Trophoblast cell (in vitro differentiated cells and primary cell): ENCODE measurements around the gene GALNT18.

Experiments used
- DNase-seq, 2 donors: peaks; one replicate each; pipeline ENCODE4 v3.0.0-alpha.2; 2016
- H2AFZ ChIP-seq: 2 replicates; pipeline ENCODE4 v1.6.1; 2013; ENCODE audit warnings: low read length, moderate library complexity, mild to moderate bottlenecking; ENCODE audit not compliant: insufficient read depth, poor library complexity
- H2AK5ac ChIP-seq: 2 replicates; pipeline ENCODE4 v1.6.1; 2013; ENCODE audit warnings: mild to moderate bottlenecking, low read length
- H2BK120ac ChIP-seq: 2 replicates; pipeline ENCODE4 v1.6.1; 2013; ENCODE audit warnings: low read length, mild to moderate bottlenecking, moderate library complexity; ENCODE audit not compliant: insufficient read depth, poor library complexity
- H2BK12ac ChIP-seq: 2 replicates; pipeline ENCODE4 v1.6.1; 2013; ENCODE audit warnings: mild to moderate bottlenecking, low read length, moderate library complexity
- H2BK5ac ChIP-seq: 2 replicates; pipeline ENCODE4 v1.6.1; 2013; ENCODE audit warnings: low read length, low read depth, moderate library complexity, mild to moderate bottlenecking; ENCODE audit not compliant: poor library complexity
- H3K14ac ChIP-seq: 2 replicates; pipeline ENCODE4 v1.6.1; 2013; ENCODE audit warnings: mild to moderate bottlenecking, low read length
- H3K18ac ChIP-seq: 2 replicates; pipeline ENCODE4 v1.6.1; 2013; ENCODE audit warnings: mild to moderate bottlenecking, low read length
- H3K23ac ChIP-seq: 2 replicates; pipeline ENCODE4 v1.6.1; 2013; ENCODE audit warnings: low read length
- H3K27ac ChIP-seq: 2 replicates; pipeline ENCODE4 v1.5.1; 2013; ENCODE audit warnings: low read depth, mild to moderate bottlenecking, inconsistent platforms, low read length, moderate library complexity
- H3K27me3 ChIP-seq: 2 replicates; pipeline ENCODE4 v1.6.1; 2013; ENCODE audit warnings: inconsistent platforms, mild to moderate bottlenecking, low read length, moderate library complexity; ENCODE audit not compliant: insufficient read depth
- H3K36me3 ChIP-seq, 2 experiments: 1 replicate in 1 of 2; 2 replicates in 1 of 2; pipeline ENCODE4 v1.6.1; 2013; ENCODE audit warnings: low read length in 2 of 2, mild to moderate bottlenecking in 2 of 2, moderate library complexity in 1 of 2; ENCODE audit not compliant: insufficient read depth in 2 of 2, control insufficient read depth in 1 of 2
- H3K4ac ChIP-seq: 2 replicates; pipeline ENCODE4 v1.6.1; 2013; ENCODE audit warnings: low read depth, mild to moderate bottlenecking, low read length, moderate library complexity
- H3K4me1 ChIP-seq, 2 experiments: 1 replicate in 1 of 2; 2 replicates in 1 of 2; pipeline ENCODE4 v1.6.1; 2013; ENCODE audit warnings: low read length in 2 of 2, mild to moderate bottlenecking in 2 of 2, moderate library complexity in 1 of 2; ENCODE audit not compliant: insufficient read depth in 2 of 2, control insufficient read depth in 1 of 2
- H3K4me2 ChIP-seq: 2 replicates; pipeline ENCODE4 v1.6.1; 2013; ENCODE audit warnings: inconsistent platforms, mild to moderate bottlenecking, low read length, moderate library complexity
- H3K4me3 ChIP-seq: 2 replicates; pipeline ENCODE4 v1.5.1; 2013; ENCODE audit warnings: mild to moderate bottlenecking, low read depth, low read length, inconsistent platforms
- H3K79me1 ChIP-seq: one replicate; pipeline ENCODE4 v1.6.1; 2013; ENCODE audit warnings: low read length
- H3K79me2 ChIP-seq: 2 replicates; pipeline ENCODE4 v1.6.1; 2013; ENCODE audit warnings: low read length, mild to moderate bottlenecking; ENCODE audit not compliant: control insufficient read depth, insufficient read depth, poor library complexity
- H3K9ac ChIP-seq: 2 replicates; pipeline ENCODE4 v1.6.1; 2013; ENCODE audit warnings: mild to moderate bottlenecking, low read length
- H3K9me3 ChIP-seq: 2 replicates; pipeline ENCODE4 v1.6.1; 2013; ENCODE audit warnings: low read depth, mild to moderate bottlenecking, control low read depth, inconsistent platforms, low read length; ENCODE audit not compliant: insufficient read depth
- H4K12ac ChIP-seq: 2 replicates; pipeline ENCODE4 v1.6.1; 2013; ENCODE audit warnings: low read depth, mild to moderate bottlenecking, low read length, moderate library complexity
- H4K8ac ChIP-seq: 2 replicates; pipeline ENCODE4 v1.6.1; 2013; ENCODE audit warnings: low read depth, mild to moderate bottlenecking, low read length, moderate library complexity
- H4K91ac ChIP-seq: one replicate; pipeline ENCODE4 v1.6.1; 2013; ENCODE audit warnings: low read depth, mild to moderate bottlenecking, low read length, moderate library complexity
- WGBS: extraction: QIAGEN DNeasy Blood & Tissue Kit; methylation state at CpG from one replicate; pipeline ENCODE4 v1.1.7; 2013; ENCODE audit warnings: missing lambda C conversion rate; ENCODE audit not compliant: insufficient read length, insufficient coverage; ENCODE audit errors: extremely low coverage; 5-methylcytosine and 5-hydroxymethylcytosine counted together

GALNT18 gene

DNA sequence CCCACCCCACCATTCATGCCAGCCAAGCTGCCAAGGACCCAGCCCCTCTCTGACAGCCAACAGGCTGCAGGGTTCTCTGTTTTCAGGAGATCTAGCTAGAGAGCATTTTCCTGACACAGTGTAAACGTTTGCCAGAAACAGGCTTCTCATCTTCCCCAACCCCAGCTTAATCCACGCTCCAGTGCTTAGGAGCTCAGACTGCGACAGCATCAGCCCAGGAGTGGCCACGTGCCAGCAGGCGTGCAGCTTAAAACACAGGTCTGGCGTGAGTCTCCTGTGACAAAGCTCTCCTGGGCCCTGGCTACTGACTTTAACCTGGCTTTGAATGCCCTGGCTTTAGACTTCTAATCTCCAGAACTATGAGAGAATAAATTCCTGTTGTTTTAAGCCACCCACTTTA is 66.6 kb downstream of the GALNT18 start:
- Histone ChIP-seq H3K36me3 (no peaks in the 10 kb centered on the region), H3K9me3 (peaks cover under 1% of the 10 kb centered on the region), H3K79me1 (no peaks in the 10 kb centered on the region), H4K12ac (no peak overlapping the region), H2AFZ (no peak overlapping the region), H3K4me1 (no peaks in the 10 kb centered on the region), H3K4me3 (no peak overlapping the region), H3K9ac (no peak overlapping the region), H3K4me2 (no peak overlapping the region), H3K18ac (no peak overlapping the region), H3K27ac (no peak overlapping the region), H2BK5ac (no peak overlapping the region), H2BK120ac (no peak overlapping the region), H2BK12ac (no peak overlapping the region), H2AK5ac (no peak overlapping the region), H3K79me2 (no peaks in the 10 kb centered on the region), H3K14ac (no peak overlapping the region), H4K91ac (no peak overlapping the region), H3K23ac (no peak overlapping the region), H3K4ac (no peak overlapping the region), H4K8ac (no peak overlapping the region), H3K27me3 (no peaks in the 10 kb centered on the region)
- DNase-seq = no peak
- WGBS = no CpG with 5 or more reads among the region's 6 CpGs

DNA sequence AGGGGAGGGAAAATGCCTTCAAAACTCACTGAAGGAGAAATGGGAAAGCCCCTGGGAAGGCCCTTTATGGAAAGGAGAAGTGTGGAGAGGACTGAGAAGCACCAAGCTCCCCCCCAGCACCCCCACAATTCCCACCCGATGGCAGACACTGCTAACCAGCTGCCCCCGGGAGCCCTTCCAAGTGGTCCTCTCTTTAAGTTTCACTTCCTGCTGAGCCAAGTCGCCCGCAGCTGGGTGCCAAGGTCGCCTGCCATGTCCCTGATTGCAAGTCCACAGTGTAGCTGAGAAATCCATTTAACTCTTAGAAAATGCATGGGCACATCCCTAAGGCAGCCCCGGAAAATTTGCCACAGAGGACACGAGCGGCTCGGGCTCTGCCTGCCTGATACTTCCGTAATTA is 68.2 kb downstream of the GALNT18 start:
- no peak overlapping the region for H2BK120ac ChIP-seq
- H3K9me3 ChIP-seq = peaks cover 1% of the 10 kb centered on the region
- H2AFZ ChIP-seq = no peak overlapping the region
- no peaks in the 10 kb centered on the region for H3K79me1 ChIP-seq
- no peak overlapping the region for H2BK5ac ChIP-seq
- H3K27ac ChIP-seq = no peak overlapping the region
- no peak overlapping the region for H3K4ac ChIP-seq
- H3K4me3 ChIP-seq = no peak overlapping the region
- H3K4me1 ChIP-seq = no peaks in the 10 kb centered on the region
- H3K14ac ChIP-seq = no peak overlapping the region
- H2BK12ac ChIP-seq = no peak overlapping the region
- H3K9ac ChIP-seq = no peak overlapping the region
- H4K91ac ChIP-seq = no peak overlapping the region
- no peak overlapping the region for H2AK5ac ChIP-seq
- H4K12ac ChIP-seq = no peak overlapping the region
- no peaks in the 10 kb centered on the region for H3K27me3 ChIP-seq
- no CpG with 5 or more reads among the region's 10 CpGs for WGBS
- no peak overlapping the region for H3K18ac ChIP-seq
- DNase-seq = no peak
- H3K4me2 ChIP-seq = no peak overlapping the region
- H3K23ac ChIP-seq = no peak overlapping the region
- H3K36me3 ChIP-seq = no peaks in the 10 kb centered on the region
- H3K79me2 ChIP-seq = no peaks in the 10 kb centered on the region
- H4K8ac ChIP-seq = no peak overlapping the region

GRCh38 chr11:11552529-11553087 is 69.2 kb downstream of the GALNT18 start:
- no peaks in the 10 kb centered on the region for H3K79me1 ChIP-seq
- H4K8ac ChIP-seq = no peak overlapping the region
- H2BK12ac ChIP-seq = no peak overlapping the region
- no peak for DNase-seq
- H3K79me2 ChIP-seq = no peaks in the 10 kb centered on the region
- no peak overlapping the region for H3K4me2 ChIP-seq
- no peak overlapping the region for H3K23ac ChIP-seq
- no peak overlapping the region for H2AK5ac ChIP-seq
- no peaks in the 10 kb centered on the region for H3K4me1 ChIP-seq
- no peak overlapping the region for H3K9ac ChIP-seq
- H3K36me3 ChIP-seq = no peaks in the 10 kb centered on the region
- H3K4ac ChIP-seq = no peak overlapping the region
- H3K27ac ChIP-seq = no peak overlapping the region
- no peak overlapping the region for H2BK120ac ChIP-seq
- no peak overlapping the region for H3K18ac ChIP-seq
- H3K9me3 ChIP-seq = peaks cover 1% of the 10 kb centered on the region
- no peaks in the 10 kb centered on the region for H3K27me3 ChIP-seq
- H4K12ac ChIP-seq = no peak overlapping the region
- H3K14ac ChIP-seq = no peak overlapping the region
- no peak overlapping the region for H4K91ac ChIP-seq
- H2BK5ac ChIP-seq = no peak overlapping the region
- H2AFZ ChIP-seq = no peak overlapping the region
- H3K4me3 ChIP-seq = no peak overlapping the region

DNA sequence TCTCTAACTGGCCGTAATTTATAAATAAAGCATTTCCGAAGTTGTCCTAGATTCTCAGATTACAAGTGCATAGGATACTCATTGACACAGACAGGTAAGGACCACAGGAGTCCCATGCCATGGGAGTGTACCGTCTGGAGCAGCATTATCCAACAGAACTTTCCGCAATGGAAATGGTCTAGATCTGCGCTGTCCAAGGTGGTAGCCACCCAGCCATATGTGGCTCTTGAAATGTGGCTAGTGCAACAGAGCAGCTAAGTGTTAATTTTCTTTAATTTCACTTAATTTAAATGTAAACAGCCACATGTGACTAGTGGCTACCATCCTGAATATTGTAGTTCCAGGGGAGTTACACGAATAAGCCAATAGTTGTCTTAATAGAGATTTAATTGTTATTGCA is 71.3 kb downstream of the GALNT18 start:
- no peak overlapping the region for H3K18ac ChIP-seq
- H2BK12ac ChIP-seq = no peak overlapping the region
- H4K8ac ChIP-seq = no peak overlapping the region
- H3K23ac ChIP-seq = no peak overlapping the region
- no peaks in the 10 kb centered on the region for H3K4me1 ChIP-seq
- peaks cover 1% of the 10 kb centered on the region for H3K9me3 ChIP-seq
- H2BK5ac ChIP-seq = no peak overlapping the region
- H3K79me2 ChIP-seq = no peaks in the 10 kb centered on the region
- H3K4me3 ChIP-seq = no peak overlapping the region
- H4K91ac ChIP-seq = no peak overlapping the region
- WGBS = no CpG with 5 or more reads among the region's 6 CpGs
- DNase-seq = no peak
- no peak overlapping the region for H2BK120ac ChIP-seq
- no peaks in the 10 kb centered on the region for H3K36me3 ChIP-seq
- H3K9ac ChIP-seq = no peak overlapping the region
- no peak overlapping the region for H4K12ac ChIP-seq
- H3K4ac ChIP-seq = no peak overlapping the region
- no peak overlapping the region for H2AFZ ChIP-seq
- no peak overlapping the region for H3K4me2 ChIP-seq
- H3K79me1 ChIP-seq = no peaks in the 10 kb centered on the region
- no peak overlapping the region for H3K14ac ChIP-seq
- H3K27me3 ChIP-seq = no peaks in the 10 kb centered on the region
- H3K27ac ChIP-seq = no peak overlapping the region
- no peak overlapping the region for H2AK5ac ChIP-seq
